Posterior vena cava (tissue), 2 donors: Measurements from ENCODE around the gene FMR1NB. TPM values are rescaled to one million over a fixed set of nuclear protein-coding genes. Genes with fewer than 3 reads are reported as not detected.

ENCODE experiments used
- DNase-seq: peaks from one replicate; pipeline ENCODE4 v3.0.0-alpha.2; 2020; ENCODE audit warnings: low spot score
- intact Hi-C, 2 donors: fragments of 100-400 bp; cut with DNase I; formaldehyde crosslinking; loops; one replicate each; pipeline versions ENCODE4 v1.14.1 to v1.14.2; 2022 to 2023
- total RNA-seq, 2 donors: library from RNA; stranded (reverse); fragmentation: NEBNext Ultra II Directional; extraction: Animal tissue kit (Norgen Biotek cat#: 25700); gene quantifications; one replicate each; pipeline ENCODE4 v1.2.1, GENCODE V29; 2021
- donor health status: DM: yes; HTN: yes; CAD: no.
- donor health status: DM: yes; HTN: yes; CAD: no.

Gene FMR1NB
- total RNA-seq, 2 donors from 2014 or later = not detected

- no peak for DNase-seq
- intact Hi-C loops = no loop called here
These were observed 86.1 kb downstream of the FMR1NB start for GRCh38 chrX:148067285-148067684.

GRCh38 chrX:148069759-148070503 is 88.8 kb downstream of the FMR1NB start:
- DNase-seq = no peak
- intact Hi-C loops = no loop called here

GRCh38 chrX:148070504-148070877 is 89.4 kb downstream of the FMR1NB start:
- DNase-seq = no peak
- intact Hi-C loops = no loop called here

Other genes with a start within 250 kb of the FMR1NB start
- 10 to 100 TPM; 40.3 to 41.7 TPM for gene FMR1, start 69.4 kb upstream of the FMR1NB start, total RNA-seq